Mesenchymal stem cell (in vitro differentiated cells and primary cell): ENCODE data around the gene IPPK.
A peak's percentile ranks its signal among the peaks of the same experiment; 100 is the strongest.

ENCODE experiments used
- DNase-seq: peaks from one replicate; pipeline ENCODE4 v3.0.0-alpha.2; 2013
- H2AFZ ChIP-seq: one replicate; pipeline ENCODE4 v1.6.1; 2013; ENCODE audit warnings: low read depth, mild to moderate bottlenecking, control low read depth, inconsistent platforms, low read length, moderate library complexity
- H2AK5ac ChIP-seq: 2 replicates; pipeline ENCODE4 v1.6.1; 2013; ENCODE audit warnings: low read length, moderate library complexity, mild to moderate bottlenecking, inconsistent platforms; ENCODE audit not compliant: severe bottlenecking
- H2BK120ac ChIP-seq: one replicate; pipeline ENCODE4 v1.6.1; 2013; ENCODE audit warnings: low read depth, mild to moderate bottlenecking, inconsistent platforms, low read length, moderate library complexity
- H2BK12ac ChIP-seq, 2 experiments: one replicate each; pipeline ENCODE4 v1.6.1; 2013; ENCODE audit warnings: inconsistent platforms in 2 of 2, low read length in 2 of 2, mild to moderate bottlenecking in 2 of 2, moderate library complexity in 2 of 2, control low read depth in 1 of 2
- H2BK15ac ChIP-seq: one replicate; pipeline ENCODE4 v1.6.1; 2013; ENCODE audit warnings: mild to moderate bottlenecking, low read depth, inconsistent platforms; ENCODE audit not compliant: poor library complexity, severe bottlenecking
- H2BK5ac ChIP-seq: 2 replicates; pipeline ENCODE4 v1.6.1; 2013; ENCODE audit warnings: low read depth, mild to moderate bottlenecking, low read length, control low read depth, inconsistent platforms; ENCODE audit not compliant: poor library complexity, severe bottlenecking
- H3K14ac ChIP-seq, 2 experiments: one replicate each; pipeline ENCODE4 v1.6.1; 2013; ENCODE audit warnings: inconsistent platforms in 2 of 2, low read length in 2 of 2, control low read depth in 1 of 2, mild to moderate bottlenecking in 1 of 2, moderate library complexity in 1 of 2
- H3K18ac ChIP-seq, 2 experiments: one replicate each; pipeline ENCODE4 v1.6.1; 2013; ENCODE audit warnings: inconsistent platforms in 2 of 2, low read length in 2 of 2, control low read depth in 1 of 2, low read depth in 1 of 2, mild to moderate bottlenecking in 1 of 2
- H3K23ac ChIP-seq, 2 experiments: one replicate each; pipeline ENCODE4 v1.6.1; 2013; ENCODE audit warnings: inconsistent platforms in 2 of 2, low read length in 2 of 2, mild to moderate bottlenecking in 2 of 2, moderate library complexity in 2 of 2, control low read depth in 1 of 2
- H3K27ac ChIP-seq: 2 replicates; pipeline ENCODE4 v1.5.1; 2013; ENCODE audit warnings: mild to moderate bottlenecking, moderate library complexity, low read length, control low read depth, inconsistent platforms; ENCODE audit not compliant: poor library complexity, severe bottlenecking
- H3K27me3 ChIP-seq, 2 experiments: 2 replicates each; pipeline versions ENCODE4 v1.6.1 to v1.7.0; 2013; ENCODE audit warnings: low read length in 2 of 2, mild to moderate bottlenecking in 2 of 2, moderate library complexity in 2 of 2, control low read depth in 1 of 2, inconsistent platforms in 1 of 2; ENCODE audit not compliant: control insufficient read depth in 1 of 2, insufficient read depth in 1 of 2
- H3K36me3 ChIP-seq, 2 experiments: 2 replicates each; pipeline versions ENCODE4 v1.6.1 to v1.7.0; 2013; ENCODE audit warnings: low read length in 2 of 2, control low read depth in 1 of 2, inconsistent platforms in 1 of 2, low read depth in 1 of 2, mild to moderate bottlenecking in 1 of 2; ENCODE audit not compliant: insufficient read depth in 2 of 2, control insufficient read depth in 1 of 2
- H3K4ac ChIP-seq, 2 experiments: one replicate each; pipeline ENCODE4 v1.6.1; 2013; ENCODE audit warnings: inconsistent platforms in 2 of 2, low read length in 2 of 2, mild to moderate bottlenecking in 2 of 2, moderate library complexity in 2 of 2, control low read depth in 1 of 2, low read depth in 1 of 2
- H3K4me1 ChIP-seq: 2 replicates; pipeline ENCODE4 v1.6.1; 2013; ENCODE audit warnings: low read depth, low read length, control low read depth; ENCODE audit not compliant: control insufficient read depth, insufficient read depth
- H3K4me2 ChIP-seq: 2 replicates; pipeline ENCODE4 v1.6.1; 2013; ENCODE audit warnings: low read length, mild to moderate bottlenecking, inconsistent platforms; ENCODE audit not compliant: poor library complexity, severe bottlenecking
- H3K4me3 ChIP-seq, 2 experiments: 2 replicates each; pipeline versions ENCODE4 v1.5.1 to v1.7.0; 2013; ENCODE audit warnings: low read length in 2 of 2, mild to moderate bottlenecking in 2 of 2, control low read depth in 1 of 2, low read depth in 1 of 2; ENCODE audit not compliant: insufficient read depth in 1 of 2
- H3K79me1 ChIP-seq: replicated peaks from 2 replicates; pipeline ENCODE4 v1.6.1; 2013; ENCODE audit warnings: mild to moderate bottlenecking, control low read depth, low read length, inconsistent platforms; ENCODE audit not compliant: poor library complexity, severe bottlenecking
- H3K9ac ChIP-seq: 2 replicates; pipeline ENCODE4 v1.7.0; 2013; ENCODE audit warnings: mild to moderate bottlenecking, low read length, moderate library complexity
- H3K9me3 ChIP-seq: 2 replicates; pipeline ENCODE4 v1.7.0; 2013; ENCODE audit warnings: mild to moderate bottlenecking, low read length; ENCODE audit not compliant: control insufficient read depth
- H4K8ac ChIP-seq: one replicate; pipeline ENCODE4 v1.6.1; 2013; ENCODE audit warnings: inconsistent platforms, mild to moderate bottlenecking, low read length, moderate library complexity
- H4K91ac ChIP-seq: one replicate; pipeline ENCODE4 v1.6.1; 2013; ENCODE audit warnings: mild to moderate bottlenecking, low read length, inconsistent platforms
- WGBS: methylation state at CpG from one replicate; pipeline ENCODE4 v1.1.7; 2013; ENCODE audit warnings: mixed read lengths; 5-methylcytosine and 5-hydroxymethylcytosine counted together

Gene IPPK

DNA sequence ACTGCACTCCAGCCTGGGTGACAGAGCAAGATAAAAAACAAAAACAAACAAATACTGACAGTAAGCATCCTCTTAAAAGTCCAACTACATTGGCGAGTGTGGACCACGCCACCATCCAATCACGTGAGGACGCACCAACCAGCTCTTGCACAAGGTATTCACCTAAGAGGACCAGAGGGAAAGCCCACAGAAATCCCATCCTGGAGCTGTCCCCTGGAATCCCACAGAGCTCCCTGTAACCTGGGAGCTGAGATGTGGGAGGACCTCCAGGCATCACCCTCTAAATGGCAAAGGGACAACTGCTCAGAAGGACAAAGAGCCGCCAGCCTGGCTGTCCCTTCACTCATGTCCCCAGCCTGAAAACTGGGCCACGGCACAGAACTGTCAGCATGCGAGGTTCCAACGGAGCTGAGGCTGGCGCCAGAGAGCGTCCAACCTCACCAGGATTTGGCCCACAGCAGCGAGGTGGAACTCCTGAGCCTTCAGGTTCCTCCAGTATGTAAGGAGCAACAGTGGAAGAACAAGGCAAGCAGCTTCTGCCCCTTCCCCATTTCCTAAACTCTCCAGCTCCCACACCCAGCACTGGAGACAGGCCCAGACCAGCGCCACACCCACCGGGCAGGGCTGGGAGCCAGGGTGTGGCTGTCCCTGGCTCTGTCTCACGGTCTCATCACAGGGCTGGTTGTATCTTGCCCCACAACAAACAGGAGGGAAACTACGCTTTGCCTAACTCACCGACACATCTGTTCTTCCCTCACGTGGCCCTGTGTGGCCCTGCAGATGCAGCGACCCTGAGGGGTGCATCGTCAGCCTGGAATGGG lies 15.2 kb downstream of the IPPK start:
- H3K9me3 ChIP-seq = no peaks in the 10 kb centered on the region
- no peak overlapping the region for H4K91ac ChIP-seq
- H3K36me3 ChIP-seq = peaks cover 28 to 64% of the 10 kb centered on the region in 2 experiments
- H2BK120ac ChIP-seq = no peak overlapping the region
- no peak overlapping the region for H2BK5ac ChIP-seq
- H3K27ac ChIP-seq = peak overlapping the region; percentile 67
- no peak overlapping the region for H3K4ac ChIP-seq
- no peak overlapping the region for H3K4me2 ChIP-seq
- H3K14ac ChIP-seq = no peak overlapping the region
- DNase-seq = no peak
- no peak overlapping the region for H2BK12ac ChIP-seq
- WGBS = 95% methylated on average over 19 of the region's 19 CpGs
- H3K18ac ChIP-seq = no peak overlapping the region
- no peak overlapping the region for H3K4me3 ChIP-seq
- H2AFZ ChIP-seq = no peak overlapping the region
- no peak overlapping the region for H3K9ac ChIP-seq
- H4K8ac ChIP-seq = no peak overlapping the region
- H2AK5ac ChIP-seq = peak overlapping the region; percentile 15
- no peaks in the 10 kb centered on the region for H3K27me3 ChIP-seq
- no peak overlapping the region for H2BK15ac ChIP-seq
- H3K23ac ChIP-seq = no peak overlapping the region
- H3K79me1 ChIP-seq = peaks cover 54% of the 10 kb centered on the region
- peaks cover 24% of the 10 kb centered on the region for H3K4me1 ChIP-seq

DNA sequence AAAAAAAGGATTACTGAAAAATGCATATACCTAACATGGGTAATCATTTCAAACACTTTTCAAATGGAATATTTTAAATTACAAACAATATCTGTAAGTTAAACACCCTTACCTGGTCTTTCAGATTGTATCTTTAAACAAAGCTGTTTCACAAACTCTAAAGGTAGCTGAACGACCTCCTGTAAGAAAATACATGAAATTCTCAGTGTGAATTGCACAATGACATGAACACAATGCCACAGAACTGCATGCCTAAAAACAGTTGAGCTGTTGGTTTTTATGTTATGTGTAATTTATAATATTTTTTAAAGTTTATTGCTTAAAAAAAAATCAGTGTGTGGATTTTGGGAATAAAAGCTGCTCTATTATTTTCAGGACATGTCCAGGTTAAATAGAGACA lies 17.5 kb downstream of the IPPK start:
- H2BK120ac ChIP-seq = no peak overlapping the region
- H3K23ac ChIP-seq = no peak overlapping the region
- no peak overlapping the region for H4K91ac ChIP-seq
- no peak overlapping the region for H2BK15ac ChIP-seq
- 88% methylated on average over 1 of the region's 1 CpG for WGBS
- no peak overlapping the region for H3K27ac ChIP-seq
- H3K9me3 ChIP-seq = no peaks in the 10 kb centered on the region
- H3K18ac ChIP-seq = no peak overlapping the region
- no peak overlapping the region for H3K4me3 ChIP-seq
- H3K36me3 ChIP-seq = peaks cover 42 to 74% of the 10 kb centered on the region in 2 experiments
- no peak for DNase-seq
- H3K14ac ChIP-seq = no peak overlapping the region
- no peak overlapping the region for H2BK5ac ChIP-seq
- H3K79me1 ChIP-seq = peaks cover 53% of the 10 kb centered on the region
- H2BK12ac ChIP-seq = no peak overlapping the region
- no peak overlapping the region for H2AK5ac ChIP-seq
- H4K8ac ChIP-seq = no peak overlapping the region
- H3K27me3 ChIP-seq = no peaks in the 10 kb centered on the region
- no peak overlapping the region for H3K4ac ChIP-seq
- no peak overlapping the region for H3K4me2 ChIP-seq
- H3K9ac ChIP-seq = no peak overlapping the region
- peaks cover 17% of the 10 kb centered on the region for H3K4me1 ChIP-seq
- H2AFZ ChIP-seq = no peak overlapping the region

DNA sequence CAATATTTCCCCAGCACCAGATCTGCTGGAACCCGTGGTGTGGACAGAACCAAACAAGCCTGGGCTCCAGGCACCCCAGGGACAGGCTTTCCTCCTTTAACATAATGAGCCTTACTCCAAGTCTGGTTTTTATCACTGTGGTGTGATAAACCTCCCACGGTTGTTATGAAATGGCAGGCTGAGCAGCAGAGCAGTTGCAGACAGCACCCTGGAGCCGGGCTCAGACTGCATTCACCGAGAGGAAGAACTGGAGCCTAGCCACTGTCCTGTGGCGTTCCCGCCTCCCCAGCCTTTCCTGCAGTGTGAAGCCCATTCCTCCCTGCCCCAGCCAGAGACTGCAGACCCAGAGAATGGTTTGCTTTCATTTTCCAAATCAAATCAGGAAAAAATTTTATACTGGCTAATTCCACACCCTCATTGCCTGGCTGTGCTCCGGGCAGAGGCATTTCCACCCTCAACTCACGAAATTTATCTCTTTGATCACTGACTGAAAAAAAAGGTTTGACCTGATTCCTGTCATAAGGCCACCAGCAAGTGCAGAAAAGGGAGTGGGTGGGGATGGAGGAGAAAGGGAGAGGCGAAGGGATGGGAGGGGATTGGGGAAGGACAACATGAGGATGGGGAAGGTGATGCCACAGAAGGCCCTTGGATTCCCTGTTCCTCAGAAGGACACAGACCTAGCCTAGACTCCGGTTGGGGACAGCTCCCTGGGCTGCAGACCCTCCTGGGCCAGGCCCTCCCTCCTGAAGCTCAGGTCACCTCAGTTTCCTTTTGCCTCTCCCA lies 18.9 kb downstream of the IPPK start:
- H3K14ac ChIP-seq = no peak overlapping the region
- H3K23ac ChIP-seq = no peak overlapping the region
- H3K27me3 ChIP-seq = no peaks in the 10 kb centered on the region
- no peak overlapping the region for H2BK12ac ChIP-seq
- peaks cover 45% of the 10 kb centered on the region for H3K79me1 ChIP-seq
- H3K9me3 ChIP-seq = no peaks in the 10 kb centered on the region
- H4K91ac ChIP-seq = no peak overlapping the region
- H2BK120ac ChIP-seq = no peak overlapping the region
- H3K4me3 ChIP-seq = peak overlapping the region in 1 of 2 experiments; percentile 57
- H4K8ac ChIP-seq = no peak overlapping the region
- H3K9ac ChIP-seq = peak overlapping the region; percentile 49
- H3K27ac ChIP-seq = no peak overlapping the region
- peaks cover 17% of the 10 kb centered on the region for H3K4me1 ChIP-seq
- 63% methylated on average over 9 of the region's 10 CpGs for WGBS
- H2BK5ac ChIP-seq = no peak overlapping the region
- no peak overlapping the region for H2BK15ac ChIP-seq
- no peak overlapping the region for H2AK5ac ChIP-seq
- no peak overlapping the region for H3K4me2 ChIP-seq
- DNase-seq = peak; percentile 59
- H3K4ac ChIP-seq = no peak overlapping the region
- peaks cover 46 to 67% of the 10 kb centered on the region in 2 experiments for H3K36me3 ChIP-seq
- no peak overlapping the region for H3K18ac ChIP-seq
- H2AFZ ChIP-seq = no peak overlapping the region

DNA sequence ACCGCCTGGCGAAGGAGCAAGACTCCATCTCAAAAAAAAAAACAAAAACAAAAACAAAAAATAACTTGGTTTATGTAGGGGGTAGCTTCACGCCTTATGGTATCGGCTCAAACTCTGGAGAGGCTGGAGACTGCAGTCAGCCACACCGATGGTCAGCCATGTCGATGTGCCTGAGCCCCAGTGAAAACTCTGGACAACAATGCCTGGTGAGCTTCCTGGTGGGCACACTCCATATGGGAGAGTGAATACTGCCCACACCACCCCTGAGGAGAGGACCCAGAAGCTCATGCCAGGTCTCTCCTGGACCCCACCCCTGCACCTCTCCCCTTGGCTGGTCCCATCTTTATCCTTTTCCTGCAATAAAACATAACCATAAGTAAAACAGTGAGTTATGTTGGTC lies 19.6 kb downstream of the IPPK start:
- H3K4ac ChIP-seq = no peak overlapping the region
- H3K27me3 ChIP-seq = no peaks in the 10 kb centered on the region
- peaks cover 17% of the 10 kb centered on the region for H3K4me1 ChIP-seq
- H3K9ac ChIP-seq = peak overlapping the region; percentile 49
- peaks cover 48 to 60% of the 10 kb centered on the region in 2 experiments for H3K36me3 ChIP-seq
- no peak overlapping the region for H3K14ac ChIP-seq
- peaks cover 5% of the 10 kb centered on the region for H3K9me3 ChIP-seq
- DNase-seq = no peak
- H2BK5ac ChIP-seq = no peak overlapping the region
- no peak overlapping the region for H3K18ac ChIP-seq
- no peak overlapping the region for H2BK12ac ChIP-seq
- no peak overlapping the region for H3K27ac ChIP-seq
- no peak overlapping the region for H2AK5ac ChIP-seq
- H3K4me3 ChIP-seq = no peak overlapping the region
- peaks cover 40% of the 10 kb centered on the region for H3K79me1 ChIP-seq
- H2BK15ac ChIP-seq = no peak overlapping the region
- no peak overlapping the region for H2AFZ ChIP-seq
- H4K8ac ChIP-seq = no peak overlapping the region
- no peak overlapping the region for H3K4me2 ChIP-seq
- H2BK120ac ChIP-seq = no peak overlapping the region
- 98% methylated on average over 4 of the region's 6 CpGs for WGBS
- H3K23ac ChIP-seq = no peak overlapping the region
- H4K91ac ChIP-seq = no peak overlapping the region
